ENCODE data around the gene CHM. TPM values are rescaled to one million over a fixed set of nuclear protein-coding genes. Genes with fewer than 3 reads are reported as not detected.

CHM gene
- polyA plus RNA-seq, 3 donors: 6.0 to 7.7 (median 6.6) TPM

DNA sequence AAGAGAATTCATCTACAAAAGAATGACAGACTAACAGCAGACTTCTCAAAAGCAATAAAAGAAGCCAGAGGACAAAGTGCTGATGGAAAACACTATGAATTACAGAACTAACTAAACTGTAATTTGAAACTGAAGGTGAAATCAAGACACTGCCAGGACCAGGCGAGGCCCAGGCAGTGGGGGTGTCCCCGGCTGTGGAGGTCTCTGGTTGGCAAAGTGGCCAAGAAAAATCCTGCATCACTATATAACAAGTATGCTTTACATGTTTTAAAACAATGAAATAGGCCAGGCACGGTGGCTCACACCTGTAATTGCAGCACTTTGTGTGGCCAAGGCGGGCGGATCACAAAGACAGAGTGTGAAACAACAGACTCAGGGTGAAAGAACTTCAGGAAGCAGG is 32.9 kb downstream of the CHM start:
- H3K4me3 ChIP-seq (replicated peaks in 1 of 3; ENCODE audit: low read depth in 2 of 3, low read length in 3 of 3): no peak overlapping the region
- no peaks in the 10 kb centered on the region for H3K79me2 ChIP-seq (ENCODE audit: insufficient read depth, low read length)
- WGBS (ENCODE audit: insufficient coverage): 100% methylated on average over 2 of the region's 5 CpGs
- H3K36me3 Mint-ChIP-seq: peaks cover 20 to 21% of the 10 kb centered on the region in 2 donors
- H3K36me3 ChIP-seq (replicated peaks in 1 of 2; ENCODE audit: control insufficient read depth in 1 of 2, insufficient read depth in 2 of 2, low read length in 2 of 2): no peaks in the 10 kb centered on the region
- peaks cover 0 to 6% (median 3%) of the 10 kb centered on the region in 7 donors for H3K9me3 Mint-ChIP-seq
- H3K27me3 ChIP-seq (ENCODE audit: control insufficient read depth in 2 of 2, insufficient read depth in 2 of 2, low read length in 2 of 2): no peaks in the 10 kb centered on the region
- peaks cover 5% of the 10 kb centered on the region for H4K20me1 ChIP-seq (ENCODE audit: insufficient read depth, low read length)
- H3K27me3 Mint-ChIP-seq (ENCODE audit: low read depth in 3 of 3): peaks cover 0 to 2% (median 0%) of the 10 kb centered on the region in 3 donors
- H3K4me1 Mint-ChIP-seq: peaks cover 2% of the 10 kb centered on the region
- no peaks in the 10 kb centered on the region for H3K4me1 ChIP-seq (ENCODE audit: control insufficient read depth in 1 of 2, insufficient read depth in 2 of 2, low read length in 2 of 2)
- H3K9ac ChIP-seq (ENCODE audit: insufficient read depth, low read length, poor library complexity, severe bottlenecking): no peak overlapping the region
- no peaks in the 10 kb centered on the region for H3K9me3 ChIP-seq (replicated peaks in 1 of 2; ENCODE audit: control insufficient read depth in 1 of 2, insufficient read depth in 1 of 2, low read length in 2 of 2)
- H2AFZ ChIP-seq (ENCODE audit: insufficient read depth, low read depth, low read length, poor library complexity, severe bottlenecking): no peak overlapping the region
- H3K4me3 Mint-ChIP-seq: no peak overlapping the region
- no peak overlapping the region for H3K27ac ChIP-seq (ENCODE audit: low read depth in 1 of 2, low read length in 2 of 2)
- intact Hi-C loops (cut with micrococcal nuclease): no loop called here
- DNase-seq: no peak
- TF ChIP-seq, protein P1, sequence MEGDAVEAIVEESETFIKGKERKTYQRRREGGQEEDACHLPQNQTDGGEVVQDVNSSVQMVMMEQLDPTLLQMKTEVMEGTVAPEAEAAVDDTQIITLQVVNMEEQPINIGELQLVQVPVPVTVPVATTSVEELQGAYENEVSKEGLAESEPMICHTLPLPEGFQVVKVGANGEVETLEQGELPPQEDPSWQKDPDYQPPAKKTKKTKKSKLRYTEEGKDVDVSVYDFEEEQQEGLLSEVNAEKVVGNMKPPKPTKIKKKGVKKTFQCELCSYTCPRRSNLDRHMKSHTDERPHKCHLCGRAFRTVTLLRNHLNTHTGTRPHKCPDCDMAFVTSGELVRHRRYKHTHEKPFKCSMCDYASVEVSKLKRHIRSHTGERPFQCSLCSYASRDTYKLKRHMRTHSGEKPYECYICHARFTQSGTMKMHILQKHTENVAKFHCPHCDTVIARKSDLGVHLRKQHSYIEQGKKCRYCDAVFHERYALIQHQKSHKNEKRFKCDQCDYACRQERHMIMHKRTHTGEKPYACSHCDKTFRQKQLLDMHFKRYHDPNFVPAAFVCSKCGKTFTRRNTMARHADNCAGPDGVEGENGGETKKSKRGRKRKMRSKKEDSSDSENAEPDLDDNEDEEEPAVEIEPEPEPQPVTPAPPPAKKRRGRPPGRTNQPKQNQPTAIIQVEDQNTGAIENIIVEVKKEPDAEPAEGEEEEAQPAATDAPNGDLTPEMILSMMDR (IDR thresholded peaks at IDR 0.05): no peak
- peak overlapping the region in 1 of 7 donors; percentile 16 for H3K27ac Mint-ChIP-seq
- H3K4me2 ChIP-seq (replicated peaks; ENCODE audit: extremely low read depth, low read length, poor library complexity, severe bottlenecking): no peak overlapping the region

DNA sequence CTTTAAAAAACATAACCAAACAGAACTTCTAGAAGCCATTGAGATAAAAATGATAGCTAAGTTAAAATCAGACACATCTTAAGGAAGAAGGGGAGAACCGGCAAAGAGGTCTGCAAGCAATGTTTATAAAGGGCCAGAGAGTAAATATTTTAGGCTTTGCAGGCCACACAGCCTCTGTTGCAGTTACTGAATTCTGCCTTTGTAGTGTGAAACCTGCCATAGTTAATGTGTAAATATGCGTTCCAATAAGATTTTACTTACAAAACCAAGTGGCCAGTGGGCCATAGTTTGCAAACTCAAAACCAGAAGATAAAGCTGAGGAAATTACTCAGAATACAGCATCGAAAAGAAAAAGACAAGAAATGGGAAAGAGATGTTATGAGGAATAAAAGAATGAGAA is 33.6 kb downstream of the CHM start:
- no peaks in the 10 kb centered on the region for H3K9me3 ChIP-seq (replicated peaks in 1 of 2; ENCODE audit: control insufficient read depth in 1 of 2, insufficient read depth in 1 of 2, low read length in 2 of 2)
- no peak overlapping the region for H3K4me3 Mint-ChIP-seq
- no peak overlapping the region for H3K4me2 ChIP-seq (replicated peaks; ENCODE audit: extremely low read depth, low read length, poor library complexity, severe bottlenecking)
- H3K9ac ChIP-seq (ENCODE audit: insufficient read depth, low read length, poor library complexity, severe bottlenecking): no peak overlapping the region
- no peaks in the 10 kb centered on the region for H3K4me1 ChIP-seq (ENCODE audit: control insufficient read depth in 1 of 2, insufficient read depth in 2 of 2, low read length in 2 of 2)
- WGBS (ENCODE audit: insufficient coverage): no CpG with 5 or more reads among the region's 3 CpGs
- peaks cover 0 to 6% (median 3%) of the 10 kb centered on the region in 7 donors for H3K9me3 Mint-ChIP-seq
- no peaks in the 10 kb centered on the region for H3K36me3 ChIP-seq (replicated peaks in 1 of 2; ENCODE audit: control insufficient read depth in 1 of 2, insufficient read depth in 2 of 2, low read length in 2 of 2)
- peaks cover 16 to 18% of the 10 kb centered on the region in 2 donors for H3K36me3 Mint-ChIP-seq
- peaks cover 2% of the 10 kb centered on the region for H3K4me1 Mint-ChIP-seq
- no peak overlapping the region for H3K27ac Mint-ChIP-seq
- intact Hi-C loops (cut with micrococcal nuclease): no loop called here
- TF ChIP-seq, protein P1 (IDR thresholded peaks at IDR 0.05): no peak
- H3K27me3 Mint-ChIP-seq (ENCODE audit: low read depth in 3 of 3): peaks cover 0 to 2% (median 0%) of the 10 kb centered on the region in 3 donors
- no peak overlapping the region for H3K27ac ChIP-seq (ENCODE audit: low read depth in 1 of 2, low read length in 2 of 2)
- no peak overlapping the region for H3K4me3 ChIP-seq (replicated peaks in 1 of 3; ENCODE audit: low read depth in 2 of 3, low read length in 3 of 3)
- H3K79me2 ChIP-seq (ENCODE audit: insufficient read depth, low read length): no peaks in the 10 kb centered on the region
- DNase-seq: no peak
- H4K20me1 ChIP-seq (ENCODE audit: insufficient read depth, low read length): peaks cover 5% of the 10 kb centered on the region
- no peaks in the 10 kb centered on the region for H3K27me3 ChIP-seq (ENCODE audit: control insufficient read depth in 2 of 2, insufficient read depth in 2 of 2, low read length in 2 of 2)
- H2AFZ ChIP-seq (ENCODE audit: insufficient read depth, low read depth, low read length, poor library complexity, severe bottlenecking): no peak overlapping the region

All from CD14-positive monocyte (primary cell).